HUES64 (cell line): ENCODE results near the gene GALNT9.

ENCODE experiments used
- H3K27ac ChIP-seq: 2 replicates; pipeline ENCODE4 v1.7.0; 2013; ENCODE audit warnings: low read depth, low read length, inconsistent platforms
- H3K27me3 ChIP-seq: 2 replicates; pipeline ENCODE4 v1.6.1; 2013; ENCODE audit warnings: mild to moderate bottlenecking, low read length; ENCODE audit not compliant: insufficient read depth
- H3K36me3 ChIP-seq: 2 replicates; pipeline ENCODE4 v1.6.1; 2013; ENCODE audit warnings: mild to moderate bottlenecking, low read length; ENCODE audit not compliant: insufficient read depth
- H3K4me1 ChIP-seq: 2 replicates; pipeline ENCODE4 v1.6.1; 2013; ENCODE audit warnings: mild to moderate bottlenecking, low read length, moderate library complexity; ENCODE audit not compliant: insufficient read depth
- H3K4me3 ChIP-seq: 2 replicates; pipeline ENCODE4 v1.5.1; 2013; ENCODE audit warnings: mild to moderate bottlenecking, low read length, moderate library complexity
- H3K9ac ChIP-seq: 2 replicates; pipeline ENCODE4 v1.6.1; 2013; ENCODE audit warnings: mild to moderate bottlenecking, low read depth, low read length
- H3K9me3 ChIP-seq: 2 replicates; pipeline ENCODE4 v1.6.1; 2013; ENCODE audit warnings: low read depth, low read length; ENCODE audit not compliant: insufficient read depth
- WGBS: fragments of 150-250, 120-280 bp; methylation state at CpG from one replicate; pipeline ENCODE4 v1.1.7; 2013; ENCODE audit warnings: missing lambda C conversion rate; 5-methylcytosine and 5-hydroxymethylcytosine counted together

The GALNT9 gene

DNA sequence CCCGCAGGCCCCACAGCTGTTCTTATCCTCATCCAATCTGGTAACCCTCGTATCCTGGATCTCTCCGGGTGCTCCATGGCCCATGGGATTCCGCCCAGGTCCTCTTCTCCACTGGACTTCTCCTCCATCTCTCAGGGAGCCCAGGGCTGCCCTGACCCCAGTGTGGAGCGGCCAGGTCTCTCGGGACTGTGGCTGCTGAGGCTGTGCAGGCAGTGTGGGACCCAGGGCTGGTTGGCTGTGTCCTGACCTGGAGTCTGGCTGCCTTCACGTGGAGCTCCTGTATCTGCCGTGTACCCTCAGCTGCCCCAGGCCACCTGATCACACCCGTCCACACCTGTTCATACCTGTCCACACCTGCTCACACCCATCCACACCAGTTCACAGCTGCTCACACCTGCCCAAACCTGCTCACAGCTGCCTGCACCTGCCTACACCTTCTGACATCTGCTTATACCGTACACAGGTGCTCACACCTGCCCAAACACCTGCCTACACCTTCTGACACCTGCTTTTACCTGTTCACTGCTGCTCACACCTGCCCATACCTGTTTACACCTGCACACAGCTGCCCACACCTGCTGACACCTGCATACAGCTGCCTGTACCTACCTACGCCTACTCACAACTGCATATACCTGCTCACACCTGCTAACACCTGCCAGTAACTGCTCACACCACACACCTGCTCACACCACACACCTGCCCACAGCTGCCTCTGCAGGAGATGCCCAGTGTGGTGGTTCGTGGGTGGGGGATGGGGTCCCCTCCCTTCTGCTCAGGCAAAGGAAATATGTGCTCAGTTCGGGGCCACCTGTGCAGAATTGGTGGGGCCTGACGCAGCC, 92.2 kb downstream of the GALNT9 start:
- H3K4me1 ChIP-seq = no peaks in the 10 kb centered on the region
- peaks cover 32% of the 10 kb centered on the region for H3K9me3 ChIP-seq
- no peak overlapping the region for H3K9ac ChIP-seq
- H3K36me3 ChIP-seq = no peaks in the 10 kb centered on the region
- peaks cover 6% of the 10 kb centered on the region for H3K27me3 ChIP-seq
- no peak overlapping the region for H3K27ac ChIP-seq
- H3K4me3 ChIP-seq = no peak overlapping the region
- 85% methylated on average over 14 of the region's 14 CpGs for WGBS

DNA sequence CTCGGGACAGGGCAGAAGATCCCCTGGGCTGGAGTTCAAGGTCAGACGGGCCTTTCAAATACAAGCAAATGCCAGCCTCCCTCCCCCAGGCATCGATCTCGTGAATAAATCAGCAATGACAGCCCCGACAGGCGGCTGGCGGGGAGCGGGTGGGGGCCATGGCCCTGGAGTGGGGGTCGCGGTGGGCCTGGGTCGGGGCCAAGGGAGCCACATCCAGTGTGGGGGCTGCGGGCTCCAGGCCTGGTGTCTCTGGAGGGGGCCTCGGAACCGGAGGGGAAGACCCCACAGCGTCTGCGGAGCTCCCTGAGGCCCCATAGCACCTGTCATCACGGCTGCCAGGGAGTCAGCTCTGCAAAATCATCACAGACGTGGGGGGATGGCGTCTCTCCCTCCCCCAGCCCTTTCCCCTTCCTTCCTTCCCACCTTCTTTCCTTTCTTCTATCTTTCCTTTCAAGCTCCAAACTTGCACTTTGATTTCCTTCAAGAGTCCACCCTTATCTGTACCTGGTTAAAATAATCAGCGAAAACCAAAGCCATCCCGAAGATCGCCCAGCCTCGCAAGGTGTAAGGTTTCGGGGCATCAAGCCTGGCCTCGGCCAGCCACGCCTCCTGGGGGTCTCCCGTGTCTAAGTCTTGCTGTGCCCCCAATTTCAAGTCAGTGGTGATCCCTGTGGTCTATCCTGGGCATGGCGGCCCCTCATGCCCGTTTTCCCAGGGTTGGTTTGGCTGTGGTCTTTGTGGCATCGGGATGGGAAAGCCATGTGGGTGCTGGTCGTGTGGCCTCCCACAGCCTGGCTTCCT, 93.1 kb downstream of the GALNT9 start:
- WGBS = 87% methylated on average over 31 of the region's 31 CpGs
- H3K4me3 ChIP-seq = no peak overlapping the region
- H3K27ac ChIP-seq = no peak overlapping the region
- H3K9me3 ChIP-seq = peaks cover 32% of the 10 kb centered on the region
- no peak overlapping the region for H3K9ac ChIP-seq
- no peaks in the 10 kb centered on the region for H3K4me1 ChIP-seq
- no peaks in the 10 kb centered on the region for H3K36me3 ChIP-seq
- peaks cover 6% of the 10 kb centered on the region for H3K27me3 ChIP-seq

DNA sequence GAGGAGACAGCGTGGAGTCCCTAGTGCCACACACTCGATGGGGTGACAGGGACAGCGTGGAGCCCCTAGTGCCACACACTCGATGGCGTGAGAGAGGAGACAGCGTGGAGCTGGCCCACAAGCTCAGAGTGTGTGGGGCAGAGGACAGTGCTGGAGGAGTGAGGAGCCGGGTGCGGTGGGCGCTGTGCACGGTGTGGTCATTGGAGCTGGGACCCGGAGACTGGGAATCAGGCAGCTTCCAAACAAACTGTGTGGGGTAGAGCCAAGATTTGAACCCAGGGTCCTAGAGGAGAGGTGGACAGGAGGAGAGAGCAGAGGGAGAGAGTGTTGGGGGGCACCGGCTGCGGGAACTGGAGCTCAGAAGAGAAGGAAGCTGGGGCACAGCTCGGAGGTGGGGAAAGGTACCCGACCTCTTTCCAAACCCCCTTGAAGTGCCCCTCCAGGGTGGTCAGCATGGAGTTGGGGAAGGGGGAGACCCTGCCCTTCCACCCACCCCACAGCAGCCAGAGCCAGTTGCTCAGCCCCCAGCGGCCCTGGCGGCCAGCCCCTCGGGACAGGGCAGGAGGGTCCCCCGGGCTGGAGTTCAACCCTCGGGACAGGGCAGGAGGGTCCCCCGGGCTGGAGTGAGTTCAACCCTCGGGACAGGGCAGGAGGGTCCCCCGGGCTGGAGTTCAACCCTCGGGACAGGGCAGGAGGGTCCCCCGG, 94.1 kb downstream of the GALNT9 start:
- no peak overlapping the region for H3K9ac ChIP-seq
- H3K4me3 ChIP-seq = no peak overlapping the region
- WGBS = 91% methylated on average over 22 of the region's 25 CpGs
- no peaks in the 10 kb centered on the region for H3K36me3 ChIP-seq
- no peak overlapping the region for H3K27ac ChIP-seq
- H3K27me3 ChIP-seq = peaks cover 6% of the 10 kb centered on the region
- H3K4me1 ChIP-seq = no peaks in the 10 kb centered on the region
- H3K9me3 ChIP-seq = peaks cover 36% of the 10 kb centered on the region

DNA sequence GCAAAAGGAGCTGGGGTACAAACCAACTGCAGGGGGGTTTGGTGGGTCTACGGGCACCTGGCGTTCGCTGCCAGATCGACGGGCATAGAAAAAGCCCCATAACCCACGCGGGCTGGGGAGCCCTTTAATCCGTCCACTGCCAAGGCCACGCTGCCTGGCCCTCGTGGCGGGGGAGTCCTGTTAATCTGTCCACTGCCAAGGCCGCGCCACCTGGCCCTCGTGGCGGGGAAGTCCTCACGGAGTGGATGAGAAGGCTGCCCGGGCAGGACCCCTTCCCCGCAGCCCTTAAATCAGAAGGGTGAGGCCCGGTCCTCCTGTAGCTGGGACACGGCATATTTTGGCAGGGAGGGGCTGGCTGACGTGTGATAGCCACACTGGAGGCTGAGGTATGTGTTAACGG, 99.0 kb downstream of the GALNT9 start:
- H3K27ac ChIP-seq = no peak overlapping the region
- H3K4me1 ChIP-seq = no peaks in the 10 kb centered on the region
- 92% methylated on average over 22 of the region's 22 CpGs for WGBS
- no peak overlapping the region for H3K9ac ChIP-seq
- no peaks in the 10 kb centered on the region for H3K36me3 ChIP-seq
- peaks cover 33% of the 10 kb centered on the region for H3K9me3 ChIP-seq
- H3K4me3 ChIP-seq = no peak overlapping the region
- peaks cover 4% of the 10 kb centered on the region; the same call in 1 of the 2 replicates for H3K27me3 ChIP-seq

DNA sequence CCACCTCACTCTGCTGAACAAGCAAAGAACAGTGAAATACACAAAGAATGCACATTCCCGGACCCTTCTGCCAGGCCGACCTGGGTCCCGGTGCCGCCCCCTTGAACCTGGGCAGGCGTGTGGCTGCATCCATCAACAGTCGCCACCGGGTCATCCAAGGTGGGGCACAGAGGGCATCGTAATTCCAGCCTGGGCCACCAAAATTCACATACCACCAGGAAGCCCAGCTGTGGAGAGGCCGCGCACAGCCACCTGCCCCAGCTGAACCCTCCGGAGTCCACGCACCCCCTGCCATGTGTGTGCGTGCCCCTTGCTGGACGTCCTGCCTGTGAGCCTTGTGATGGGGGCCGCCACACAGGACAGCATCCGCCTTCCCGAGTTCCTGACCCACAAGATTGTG, 99.5 kb downstream of the GALNT9 start:
- WGBS = 91% methylated on average over 17 of the region's 17 CpGs
- no peak overlapping the region for H3K9ac ChIP-seq
- peaks cover 37% of the 10 kb centered on the region for H3K9me3 ChIP-seq
- H3K36me3 ChIP-seq = no peaks in the 10 kb centered on the region
- no peaks in the 10 kb centered on the region for H3K4me1 ChIP-seq
- no peak overlapping the region for H3K27ac ChIP-seq
- peaks cover 4% of the 10 kb centered on the region; the same call in 1 of the 2 replicates for H3K27me3 ChIP-seq
- H3K4me3 ChIP-seq = no peak overlapping the region

DNA sequence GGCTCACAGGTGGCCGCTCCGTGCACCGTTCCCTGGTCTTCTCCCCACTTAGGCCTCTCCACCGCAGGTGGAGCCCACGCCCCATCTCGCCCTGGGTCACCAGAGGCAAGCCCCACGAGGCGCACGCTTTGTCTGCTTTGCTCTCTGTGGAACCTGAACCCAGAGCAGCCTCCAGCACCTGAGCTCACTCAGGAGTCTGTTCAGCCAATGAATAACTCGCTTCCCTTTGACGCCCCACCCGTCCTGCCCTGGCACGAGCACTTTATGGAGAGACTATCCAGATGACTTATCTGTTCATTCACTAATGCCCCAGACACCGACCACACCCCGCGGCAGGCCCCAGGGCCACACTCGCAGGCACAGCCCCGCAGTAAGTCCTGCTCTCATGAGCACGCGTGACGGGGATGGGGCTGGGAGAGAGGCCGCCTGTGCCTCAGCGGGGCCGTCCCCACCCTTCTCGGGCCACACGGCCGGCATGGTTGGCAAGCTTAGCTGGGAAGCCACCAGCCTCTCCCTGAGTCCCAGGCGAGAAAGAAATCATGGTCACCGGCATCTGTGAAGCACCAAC, 100.1 kb downstream of the GALNT9 start:
- WGBS = 91% methylated on average over 29 of the region's 29 CpGs
- peaks cover 41% of the 10 kb centered on the region for H3K9me3 ChIP-seq
- H3K4me1 ChIP-seq = no peaks in the 10 kb centered on the region
- H3K27ac ChIP-seq = no peak overlapping the region
- H3K36me3 ChIP-seq = no peaks in the 10 kb centered on the region
- H3K4me3 ChIP-seq = no peak overlapping the region
- H3K9ac ChIP-seq = no peak overlapping the region
- peaks cover 4% of the 10 kb centered on the region; the same call in 1 of the 2 replicates for H3K27me3 ChIP-seq

DNA sequence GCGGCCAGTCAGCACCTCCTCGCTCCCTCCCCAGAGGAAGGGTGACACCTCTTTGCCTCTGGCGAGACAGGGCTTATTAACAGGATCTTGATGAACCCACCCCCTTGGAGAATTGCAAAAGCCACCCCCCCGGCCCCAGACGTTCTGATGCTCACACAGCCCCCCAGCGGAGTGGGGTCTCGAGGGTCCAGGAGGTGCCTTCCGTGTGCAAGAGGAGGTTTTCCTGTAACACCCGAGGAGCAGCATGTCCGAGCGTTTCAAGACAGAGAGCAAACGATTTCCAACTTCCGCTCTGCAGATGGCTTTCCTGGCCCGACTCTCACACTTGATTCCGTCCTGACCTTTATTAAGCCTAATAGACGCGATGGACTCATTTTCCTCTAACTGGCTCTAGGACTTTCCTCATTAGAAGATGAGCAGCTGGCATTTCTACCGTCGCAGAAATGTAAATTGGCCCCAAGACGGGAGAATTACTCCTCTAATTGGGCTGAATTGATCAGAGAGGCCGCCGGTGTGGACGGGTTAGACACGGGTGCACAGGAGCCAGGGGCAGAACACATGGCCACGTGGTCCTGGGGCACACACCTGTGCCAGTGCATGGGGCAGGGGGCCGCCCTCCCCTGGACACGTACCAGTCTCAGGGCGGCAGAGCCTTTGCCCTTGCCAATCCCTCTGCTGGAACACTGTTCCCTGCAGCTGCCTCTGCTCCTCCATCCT, 100.8 kb downstream of the GALNT9 start:
- WGBS = 86% methylated on average over 28 of the region's 28 CpGs
- Histone ChIP-seq H3K27ac (no peak overlapping the region), H3K9me3 (peaks cover 41% of the 10 kb centered on the region), H3K36me3 (no peaks in the 10 kb centered on the region), H3K27me3 (peaks cover 4% of the 10 kb centered on the region; the same call in 1 of the 2 replicates), H3K4me3 (no peak overlapping the region), H3K9ac (no peak overlapping the region), H3K4me1 (no peaks in the 10 kb centered on the region)

DNA sequence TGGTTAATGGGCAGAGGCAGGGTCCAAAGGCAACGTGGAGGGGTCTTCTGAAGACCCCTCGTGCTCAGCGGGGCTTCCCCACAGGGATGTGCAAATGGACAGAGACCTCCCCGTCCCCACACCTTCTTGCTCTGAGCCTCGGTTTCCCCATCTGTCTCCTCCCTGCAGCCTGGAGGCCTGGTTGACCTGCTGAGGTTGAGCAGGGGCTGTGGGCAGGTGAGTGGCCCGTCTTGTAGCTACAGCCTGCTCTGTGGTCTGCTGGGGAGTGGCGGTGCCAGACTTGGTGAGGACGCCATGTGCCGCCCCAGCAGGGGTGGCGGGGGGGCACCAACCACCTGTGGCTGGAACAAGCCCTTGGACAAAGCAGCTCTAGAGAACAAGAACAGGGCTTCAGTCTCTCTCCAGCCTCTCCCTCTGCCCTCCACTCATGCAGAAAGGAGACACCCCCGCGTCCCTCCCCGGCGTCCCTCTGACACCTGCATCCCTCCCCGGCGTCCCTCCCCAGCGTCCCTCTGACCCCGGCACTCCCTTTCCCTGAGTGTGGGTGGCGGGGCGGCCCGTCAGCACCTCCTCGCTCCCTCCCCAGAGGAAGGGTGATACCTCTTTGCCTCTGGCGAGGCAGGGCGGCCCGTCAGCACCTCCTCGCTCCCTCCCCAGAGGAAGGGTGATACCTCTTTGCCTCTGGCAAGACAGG, 101.5 kb downstream of the GALNT9 start:
- 82% methylated on average over 26 of the region's 26 CpGs for WGBS
- Histone ChIP-seq H3K27me3 (peaks cover 4% of the 10 kb centered on the region; the same call in 1 of the 2 replicates), H3K4me1 (no peaks in the 10 kb centered on the region), H3K36me3 (no peaks in the 10 kb centered on the region), H3K9ac (no peak overlapping the region), H3K4me3 (no peak overlapping the region), H3K9me3 (peaks cover 41% of the 10 kb centered on the region), H3K27ac (no peak overlapping the region)

DNA sequence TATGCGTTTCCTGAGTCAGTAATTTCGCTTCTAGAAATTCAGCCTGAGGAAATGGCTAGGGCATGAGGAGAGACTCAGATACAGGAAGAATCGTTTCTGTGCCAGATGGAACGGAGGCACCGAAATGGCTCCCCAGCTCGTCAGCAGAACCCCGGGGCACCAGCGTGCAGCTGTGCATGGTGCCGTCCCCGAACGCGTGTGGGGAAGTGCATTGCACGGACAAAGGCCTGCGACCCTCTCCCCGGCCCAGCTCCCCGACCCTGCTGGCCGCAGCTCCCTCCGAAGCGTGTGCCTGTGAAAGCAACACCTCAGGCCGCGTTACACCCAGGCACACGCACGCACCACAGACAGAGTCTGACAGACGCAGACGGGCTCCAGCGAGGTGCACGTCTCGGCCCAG, 102.3 kb downstream of the GALNT9 start:
- H3K4me1 ChIP-seq = no peaks in the 10 kb centered on the region
- WGBS = 91% methylated on average over 28 of the region's 28 CpGs
- no peak overlapping the region for H3K9ac ChIP-seq

DNA sequence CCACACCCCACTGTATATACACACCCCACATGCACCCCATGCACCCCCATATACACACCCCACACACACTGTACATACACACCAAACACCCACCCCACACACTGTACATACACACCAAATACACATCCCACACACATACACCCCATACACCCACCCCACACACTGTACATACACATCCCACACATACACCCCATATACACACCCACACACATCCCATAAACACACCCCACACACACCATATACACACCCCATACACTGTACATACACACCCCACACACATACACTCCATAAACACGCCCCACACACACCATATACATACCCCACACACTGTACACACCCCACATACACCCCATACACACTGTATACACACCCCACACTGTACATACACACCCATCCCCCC, 102.8 kb downstream of the GALNT9 start:
- Histone ChIP-seq H3K9me3 (peaks cover 45% of the 10 kb centered on the region), H3K36me3 (no peaks in the 10 kb centered on the region), H3K4me3 (no peak overlapping the region), H3K27ac (no peak overlapping the region), H3K4me1 (no peaks in the 10 kb centered on the region), H3K27me3 (peaks cover 4% of the 10 kb centered on the region; the same call in 1 of the 2 replicates), H3K9ac (no peak overlapping the region)
- 50% methylated on average over 1 of the region's 1 CpG for WGBS

More for the DNA sequence above, 102.3 kb downstream of the GALNT9 start:
- peaks cover 4% of the 10 kb centered on the region; the same call in 1 of the 2 replicates for H3K27me3 ChIP-seq
- no peaks in the 10 kb centered on the region for H3K36me3 ChIP-seq
- no peak overlapping the region for H3K27ac ChIP-seq
- H3K4me3 ChIP-seq = no peak overlapping the region
- peaks cover 41% of the 10 kb centered on the region for H3K9me3 ChIP-seq
